H1 (cell line): ENCODE results near the gene TEKTIP1.
"Not testable (repeated sequence)": the region's sequence is repeated elsewhere in the genome, so short reads cannot be mapped to it uniquely, and the experiment has no call there.

ENCODE experiments used
- ATF2 ChIP-seq: IDR thresholded peaks from 2 replicates; pipeline ENCODE4 v1.6.1; 2012; ENCODE audit warnings: low read length, inconsistent platforms
- BRCA1 ChIP-seq: IDR thresholded peaks from 2 replicates; pipeline ENCODE4 v1.6.1; 2012; ENCODE audit warnings: low read depth, low read length, improper control_type of control experiment
- CHD2 ChIP-seq: IDR thresholded peaks from 2 replicates; pipeline ENCODE4 v1.6.1; 2012; ENCODE audit warnings: low read length, improper control_type of control experiment
- EZH2 ChIP-seq: fragments of 200-600 bp; sonication (generic); IDR thresholded peaks from 2 replicates; pipeline ENCODE4 v1.7.1; 2012; ENCODE audit warnings: low read depth, mild to moderate bottlenecking, moderate library complexity, low read length, inconsistent platforms; ENCODE audit not compliant: severe bottlenecking
- HDAC2 ChIP-seq, 2 experiments: fragments of 300-600 bp in 1 of 2; sonication (generic) in 1 of 2; IDR thresholded peaks; 2 replicates each; pipeline ENCODE4 v1.6.1; 2011 to 2012; ENCODE audit warnings: low read depth in 2 of 2, low read length in 2 of 2, mild to moderate bottlenecking in 2 of 2, moderate library complexity in 2 of 2, borderline replicate concordance in 1 of 2, inconsistent platforms in 1 of 2
- RBBP5 ChIP-seq: IDR thresholded peaks from 2 replicates; pipeline ENCODE4 v1.7.1; 2012; ENCODE audit warnings: low read depth, mild to moderate bottlenecking, inconsistent platforms, low read length, moderate library complexity, borderline replicate concordance
- TF ChIP-seq, protein P1 (sequence below), 3 experiments: IDR thresholded peaks; 1 replicate in 2 of 3; 2 replicates in 1 of 3; pipeline versions ENCODE4 v1.5.1 to v1.6.1; 2011; ENCODE audit warnings: low read length in 3 of 3, mild to moderate bottlenecking in 3 of 3, inconsistent platforms in 2 of 3, low read depth in 1 of 3, moderate library complexity in 1 of 3; ENCODE audit not compliant: insufficient read depth in 1 of 3; ENCODE audit errors: control extremely low read depth in 1 of 3

GRCh38 chr19:3581792-3582191 is 42.8 kb downstream of the TEKTIP1 start:
- TF ChIP-seq ATF2; RBBP5; EZH2; BRCA1; HDAC2 (IDR thresholded peaks at IDR 0.05; ENCODE audit: borderline replicate concordance in 1 of 2, low read depth in 2 of 2, low read length in 2 of 2); CHD2: not testable (repeated sequence)
- TF ChIP-seq, protein P1, sequence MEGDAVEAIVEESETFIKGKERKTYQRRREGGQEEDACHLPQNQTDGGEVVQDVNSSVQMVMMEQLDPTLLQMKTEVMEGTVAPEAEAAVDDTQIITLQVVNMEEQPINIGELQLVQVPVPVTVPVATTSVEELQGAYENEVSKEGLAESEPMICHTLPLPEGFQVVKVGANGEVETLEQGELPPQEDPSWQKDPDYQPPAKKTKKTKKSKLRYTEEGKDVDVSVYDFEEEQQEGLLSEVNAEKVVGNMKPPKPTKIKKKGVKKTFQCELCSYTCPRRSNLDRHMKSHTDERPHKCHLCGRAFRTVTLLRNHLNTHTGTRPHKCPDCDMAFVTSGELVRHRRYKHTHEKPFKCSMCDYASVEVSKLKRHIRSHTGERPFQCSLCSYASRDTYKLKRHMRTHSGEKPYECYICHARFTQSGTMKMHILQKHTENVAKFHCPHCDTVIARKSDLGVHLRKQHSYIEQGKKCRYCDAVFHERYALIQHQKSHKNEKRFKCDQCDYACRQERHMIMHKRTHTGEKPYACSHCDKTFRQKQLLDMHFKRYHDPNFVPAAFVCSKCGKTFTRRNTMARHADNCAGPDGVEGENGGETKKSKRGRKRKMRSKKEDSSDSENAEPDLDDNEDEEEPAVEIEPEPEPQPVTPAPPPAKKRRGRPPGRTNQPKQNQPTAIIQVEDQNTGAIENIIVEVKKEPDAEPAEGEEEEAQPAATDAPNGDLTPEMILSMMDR (IDR thresholded peaks at IDR 0.05; ENCODE audit: control extremely low read depth in 1 of 3, insufficient read depth in 1 of 3, low read depth in 1 of 3, low read length in 3 of 3): not testable (repeated sequence)
